Neural progenitor cell (in vitro differentiated cells): Measurements from ENCODE around the gene ORC1. TPM values are rescaled to one million over a fixed set of nuclear protein-coding genes. Genes with fewer than 3 reads are reported as not detected.

Source experiments
- DNase-seq: peaks from one replicate; pipeline ENCODE4 v3.0.0-alpha.2; 2016; ENCODE audit warnings: low spot score
- H2AFZ ChIP-seq: fragments of 200-600 bp; sonication (generic); replicated peaks from 2 replicates; pipeline ENCODE4 v1.6.1; 2016; ENCODE audit warnings: antibody characterized with exemption
- H3F3A ChIP-seq: fragments of 200-600 bp; sonication (generic); 2 replicates; pipeline ENCODE4 v1.6.1; 2016; ENCODE audit warnings: antibody characterized with exemption, low read depth
- H3K27ac ChIP-seq: fragments of 200-600 bp; sonication (generic); 2 replicates; pipeline ENCODE4 v1.5.1; 2016; ENCODE audit warnings: mild to moderate bottlenecking
- H3K27me3 ChIP-seq: fragments of 200-600 bp; sonication (generic); 2 replicates; pipeline ENCODE4 v1.6.1; 2016; ENCODE audit warnings: mild to moderate bottlenecking, moderate library complexity
- H3K36me3 ChIP-seq: fragments of 200-600 bp; sonication (generic); 2 replicates; pipeline ENCODE4 v1.5.1; 2016
- H3K4me1 ChIP-seq: fragments of 200-600 bp; sonication (generic); 2 replicates; pipeline ENCODE4 v1.6.1; 2016; ENCODE audit warnings: mixed run types
- H3K4me2 ChIP-seq: fragments of 200-600 bp; sonication (generic); 2 replicates; pipeline ENCODE4 v1.6.1; 2016
- H3K4me3 ChIP-seq: fragments of 200-600 bp; sonication (generic); 2 replicates; pipeline ENCODE4 v1.5.1; 2016
- H3K79me2 ChIP-seq: fragments of 200-600 bp; sonication (generic); 2 replicates; pipeline ENCODE4 v1.6.1; 2016; ENCODE audit warnings: low read depth
- H3K9ac ChIP-seq: fragments of 200-600 bp; sonication (generic); 2 replicates; pipeline ENCODE4 v1.6.1; 2016
- H3K9me3 ChIP-seq: fragments of 200-600 bp; sonication (generic); 2 replicates; pipeline ENCODE4 v1.5.1; 2016; ENCODE audit warnings: low read depth
- H4K20me1 ChIP-seq: fragments of 200-600 bp; sonication (generic); 2 replicates; pipeline ENCODE4 v1.6.1; 2016; ENCODE audit warnings: low read depth
- H3K27ac Mint-ChIP-seq: 3 replicates; pipeline ENCODE4 v1.8.0; 2021; ENCODE audit warnings: mixed read lengths
- H3K27me3 Mint-ChIP-seq: 2 replicates; pipeline ENCODE4 v1.8.0; 2022; ENCODE audit warnings: low read depth, mild to moderate bottlenecking, inconsistent platforms, moderate library complexity, mixed read lengths; ENCODE audit not compliant: insufficient read depth
- H3K36me3 Mint-ChIP-seq: 3 replicates; pipeline ENCODE4 v1.8.0; 2021; ENCODE audit warnings: mixed read lengths
- H3K4me1 Mint-ChIP-seq: 3 replicates; pipeline ENCODE4 v1.8.0; 2021; ENCODE audit warnings: mixed read lengths
- H3K4me3 Mint-ChIP-seq: 3 replicates; pipeline ENCODE4 v1.8.0; 2021; ENCODE audit warnings: mild to moderate bottlenecking, moderate library complexity, mixed read lengths
- H3K9me3 Mint-ChIP-seq: 3 replicates; pipeline ENCODE4 v1.8.0; 2020; ENCODE audit warnings: mixed read lengths
- CTCF ChIP-seq: fragments of 200-600 bp; sonication (generic); IDR thresholded peaks from 2 replicates; pipeline ENCODE4 v1.5.1; 2017; ENCODE audit warnings: antibody characterized with exemption, mild to moderate bottlenecking
- EZH2 ChIP-seq: fragments of 200-600 bp; sonication (generic); IDR thresholded peaks from 2 replicates; pipeline ENCODE4 v1.6.1; 2017; ENCODE audit warnings: antibody characterized with exemption, mild to moderate bottlenecking, moderate library complexity
- EZH2phosphoT487 ChIP-seq: fragments of 200-600 bp; sonication (generic); IDR thresholded peaks from 2 replicates; pipeline ENCODE4 v1.6.1; 2017; ENCODE audit warnings: antibody characterized with exemption
- total RNA-seq: library from RNA; depleted of rRNA; stranded (reverse); fragments of >200 nt; gene quantifications from 2 replicates; pipeline ENCODE4 v1.2.3, GENCODE V29; 2015; ENCODE audit warnings: low replicate concordance

ORC1 gene
- total RNA-seq, 1 donor from 2014 or later, result 42.4 TPM

- H3K9me3 ChIP-seq, result no peaks in the 10 kb centered on the region
- peaks cover 15% of the 10 kb centered on the region for H3K79me2 ChIP-seq
- Mint-ChIP-seq H3K27ac (peak overlapping the region; percentile 61), H3K4me1 (peaks cover 24% of the 10 kb centered on the region), H3K27me3 (peaks cover 16% of the 10 kb centered on the region), H3K9me3 (peaks cover 4% of the 10 kb centered on the region), H3K4me3 (peak overlapping the region; percentile 96), H3K36me3 (peaks cover 20% of the 10 kb centered on the region)
- H3K36me3 ChIP-seq, result no peaks in the 10 kb centered on the region
- TF ChIP-seq EZH2phosphoT487 (no peak), CTCF (no peak), EZH2 (no peak)
- H2AFZ ChIP-seq, result peak overlapping the region; percentile 96
- no peak overlapping the region for H3K27ac ChIP-seq
- peak overlapping the region; percentile 90 for H3K4me3 ChIP-seq
- H3K4me1 ChIP-seq, result peaks cover 5% of the 10 kb centered on the region
- H3F3A ChIP-seq, result peaks cover 32% of the 10 kb centered on the region
- H3K4me2 ChIP-seq, result peak overlapping the region; percentile 85
- peak overlapping the region; percentile 76 for H3K9ac ChIP-seq
- peak; percentile 44 for DNase-seq
- H3K27me3 ChIP-seq, result no peaks in the 10 kb centered on the region
- no peaks in the 10 kb centered on the region for H4K20me1 ChIP-seq
These were observed 39.0 kb downstream of the ORC1 start for GRCh38 chr1:52365071-52365745.

- H3K4me1 Mint-ChIP-seq, result peaks cover 24% of the 10 kb centered on the region
- peak overlapping the region; percentile 96 for H3K4me3 Mint-ChIP-seq
- Histone ChIP-seq H3K9ac (no peak overlapping the region), H3K36me3 (no peaks in the 10 kb centered on the region), H3K27me3 (no peaks in the 10 kb centered on the region), H3K9me3 (no peaks in the 10 kb centered on the region), H2AFZ (no peak overlapping the region), H4K20me1 (no peaks in the 10 kb centered on the region), H3K79me2 (peaks cover 15% of the 10 kb centered on the region), H3K4me3 (peak overlapping the region; percentile 90), H3F3A (peaks cover 24% of the 10 kb centered on the region), H3K4me1 (peaks cover 5% of the 10 kb centered on the region), H3K4me2 (peak overlapping the region; percentile 85), H3K27ac (no peak overlapping the region)
- no peak for DNase-seq
- TF ChIP-seq CTCF (peak; percentile 13), EZH2phosphoT487 (no peak), EZH2 (no peak)
- peaks cover 16% of the 10 kb centered on the region for H3K27me3 Mint-ChIP-seq
- peaks cover 20% of the 10 kb centered on the region for H3K36me3 Mint-ChIP-seq
- no peak overlapping the region for H3K27ac Mint-ChIP-seq
- H3K9me3 Mint-ChIP-seq, result peaks cover 4% of the 10 kb centered on the region
These were observed 39.9 kb downstream of the ORC1 start for GRCh38 chr1:52364235-52364839.

- Mint-ChIP-seq H3K27me3 (peaks cover 12% of the 10 kb centered on the region), H3K4me3 (no peak overlapping the region), H3K36me3 (peaks cover 32% of the 10 kb centered on the region), H3K4me1 (peaks cover 13% of the 10 kb centered on the region), H3K27ac (no peak overlapping the region), H3K9me3 (peaks cover 4% of the 10 kb centered on the region)
- H3K27me3 ChIP-seq, result no peaks in the 10 kb centered on the region
- no peak overlapping the region for H3K4me3 ChIP-seq
- no peaks in the 10 kb centered on the region for H4K20me1 ChIP-seq
- H3K4me1 ChIP-seq, result peaks cover 5% of the 10 kb centered on the region
- H3K9me3 ChIP-seq, result no peaks in the 10 kb centered on the region
- no peak for TF ChIP-seq EZH2
- H3K79me2 ChIP-seq, result peaks cover 15% of the 10 kb centered on the region
- H3F3A ChIP-seq, result no peaks in the 10 kb centered on the region
- DNase-seq, result no peak
- no peak overlapping the region for H3K27ac ChIP-seq
- no peak overlapping the region for H2AFZ ChIP-seq
- H3K4me2 ChIP-seq, result no peak overlapping the region
- H3K9ac ChIP-seq, result no peak overlapping the region
- H3K36me3 ChIP-seq, result no peaks in the 10 kb centered on the region
These were observed 43.6 kb downstream of the ORC1 start for GRCh38 chr1:52360595-52360968.
